Measurements from ENCODE around the gene HECTD4. TPM values are rescaled to one million over a fixed set of nuclear protein-coding genes. Genes with fewer than 3 reads are reported as not detected.

The HECTD4 gene
- total and polyA plus RNA-seq, 7 donors, result 2.1 to 22.8 (median 14.6) TPM

DNA sequence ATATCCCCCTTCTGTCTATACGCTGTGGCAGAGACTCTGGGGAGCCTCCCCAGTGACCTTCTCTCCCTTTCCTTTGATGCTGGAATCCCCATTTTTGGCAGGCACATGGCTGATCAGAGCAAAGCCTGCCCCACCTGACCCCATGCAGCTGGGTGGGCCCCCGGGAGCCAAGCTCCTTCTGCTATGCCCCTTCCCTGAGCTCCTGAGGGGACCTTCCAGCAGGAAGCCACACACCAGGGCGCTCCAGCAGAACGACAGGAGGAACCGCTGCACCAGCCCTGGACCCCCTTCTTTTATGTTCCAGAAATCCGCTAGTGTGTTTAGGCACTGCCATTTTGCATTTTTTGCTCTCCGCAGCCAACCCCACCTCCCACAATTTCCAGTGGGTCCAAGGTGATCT, 212.3 kb downstream of the HECTD4 start:
- H3K27me3 ChIP-seq (ENCODE audit: insufficient read depth in 3 of 3, low read length in 2 of 3), result no peaks in the 10 kb centered on the region
- no peaks in the 10 kb centered on the region for H3K9me3 ChIP-seq
- H3K4me3 ChIP-seq, result no peak overlapping the region
- H3K27ac ChIP-seq, result no peak overlapping the region
- H3K36me3 ChIP-seq (ENCODE audit: insufficient read depth in 1 of 2, low read depth in 1 of 2), result peaks cover 0 to 90% of the 10 kb centered on the region in 2 donors
- intact Hi-C loops (cut with DNase I), result no loop called here
- DNase-seq (no peak), ATAC-seq (no peak)
- TF ChIP-seq, protein P1, sequence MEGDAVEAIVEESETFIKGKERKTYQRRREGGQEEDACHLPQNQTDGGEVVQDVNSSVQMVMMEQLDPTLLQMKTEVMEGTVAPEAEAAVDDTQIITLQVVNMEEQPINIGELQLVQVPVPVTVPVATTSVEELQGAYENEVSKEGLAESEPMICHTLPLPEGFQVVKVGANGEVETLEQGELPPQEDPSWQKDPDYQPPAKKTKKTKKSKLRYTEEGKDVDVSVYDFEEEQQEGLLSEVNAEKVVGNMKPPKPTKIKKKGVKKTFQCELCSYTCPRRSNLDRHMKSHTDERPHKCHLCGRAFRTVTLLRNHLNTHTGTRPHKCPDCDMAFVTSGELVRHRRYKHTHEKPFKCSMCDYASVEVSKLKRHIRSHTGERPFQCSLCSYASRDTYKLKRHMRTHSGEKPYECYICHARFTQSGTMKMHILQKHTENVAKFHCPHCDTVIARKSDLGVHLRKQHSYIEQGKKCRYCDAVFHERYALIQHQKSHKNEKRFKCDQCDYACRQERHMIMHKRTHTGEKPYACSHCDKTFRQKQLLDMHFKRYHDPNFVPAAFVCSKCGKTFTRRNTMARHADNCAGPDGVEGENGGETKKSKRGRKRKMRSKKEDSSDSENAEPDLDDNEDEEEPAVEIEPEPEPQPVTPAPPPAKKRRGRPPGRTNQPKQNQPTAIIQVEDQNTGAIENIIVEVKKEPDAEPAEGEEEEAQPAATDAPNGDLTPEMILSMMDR (IDR thresholded peaks at IDR 0.05), result no peak
- 86 to 92% (median 89%) methylated on average over 7 of the region's 7 CpGs for WGBS, 3 donors
- H3K4me1 ChIP-seq, result no peaks in the 10 kb centered on the region

DNA sequence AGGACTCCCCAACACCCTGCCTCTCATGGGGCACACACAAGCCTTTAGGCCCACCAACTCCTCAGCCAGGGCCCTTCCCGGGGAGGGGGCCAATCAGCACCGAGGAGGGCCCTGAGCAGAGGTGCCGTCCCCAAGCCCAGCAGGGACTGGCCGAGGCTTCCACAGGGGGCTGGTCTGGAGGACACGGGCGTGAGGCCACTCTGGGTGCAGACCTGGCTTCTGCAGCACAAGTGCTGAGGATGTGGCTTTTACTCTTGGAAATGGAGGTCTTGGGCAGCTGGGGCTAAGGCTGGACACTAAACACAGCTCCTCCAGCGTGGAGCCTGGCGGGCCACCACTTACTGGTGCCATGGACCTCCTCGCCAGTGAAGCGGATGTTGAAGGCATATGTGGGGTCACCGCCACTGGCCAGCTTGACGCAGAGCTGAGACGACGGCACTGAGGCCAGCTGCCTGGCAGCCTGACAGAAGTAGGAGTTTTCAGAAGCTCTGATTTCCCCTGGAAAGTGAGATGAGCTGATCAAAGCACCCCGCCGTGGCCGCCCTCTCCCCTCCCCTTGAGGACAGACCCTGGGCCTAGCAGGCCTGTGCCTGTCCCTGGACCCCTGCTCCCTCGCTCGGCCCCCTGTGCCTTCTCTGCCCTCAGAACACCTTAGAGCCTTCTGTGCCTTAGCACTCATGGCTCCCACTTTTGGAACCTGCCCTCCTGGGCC, 212.9 kb downstream of the HECTD4 start:
- Histone ChIP-seq H3K4me3 (no peak overlapping the region), H3K27me3 (ENCODE audit: insufficient read depth in 3 of 3, low read length in 2 of 3) (no peaks in the 10 kb centered on the region), H3K27ac (no peak overlapping the region), H3K9me3 (no peaks in the 10 kb centered on the region), H3K4me1 (no peaks in the 10 kb centered on the region), H3K36me3 (ENCODE audit: insufficient read depth in 1 of 2, low read depth in 1 of 2) (peaks cover 0 to 86% of the 10 kb centered on the region in 2 donors)
- intact Hi-C loops (cut with DNase I), result no loop called here
- WGBS, 3 donors, result 80 to 86% (median 82%) methylated on average over 16 to 19 of the region's 19 CpGs
- no peak for DNase-seq
- no peak for ATAC-seq
- TF ChIP-seq, protein P1 (IDR thresholded peaks at IDR 0.05), result no peak

DNA sequence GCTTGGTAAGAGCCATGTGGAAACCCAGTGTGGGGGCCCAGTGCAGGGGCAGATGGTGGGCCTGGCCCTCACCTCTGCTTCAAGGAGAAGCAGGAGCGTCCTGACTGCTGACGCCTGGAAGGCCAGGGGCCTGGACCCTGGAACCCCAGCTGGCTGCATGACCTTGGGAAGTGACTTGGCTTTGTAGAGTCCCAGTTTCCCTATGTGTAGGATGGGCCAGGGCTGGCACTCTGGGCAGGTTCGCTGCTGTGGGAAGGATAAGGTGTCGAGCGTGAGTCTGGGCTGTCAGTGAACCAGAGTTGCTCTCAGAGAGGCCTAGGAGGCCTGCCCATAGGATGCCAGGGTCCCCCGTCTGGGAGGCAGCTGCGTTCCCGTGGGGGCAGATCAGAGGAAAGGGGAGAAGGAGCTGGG, 213.7 kb downstream of the HECTD4 start:
- TF ChIP-seq, protein P1 (IDR thresholded peaks at IDR 0.05), result no peak
- peaks cover 0 to 87% of the 10 kb centered on the region in 2 donors for H3K36me3 ChIP-seq (ENCODE audit: insufficient read depth in 1 of 2, low read depth in 1 of 2)
- intact Hi-C loops (cut with DNase I), result no loop called here
- no peak overlapping the region for H3K4me3 ChIP-seq
- WGBS, 3 donors, result 88 to 89% (median 89%) methylated on average over 8 of the region's 8 CpGs
- no peaks in the 10 kb centered on the region for H3K9me3 ChIP-seq
- ATAC-seq (no peak), DNase-seq (no peak)
- H3K27me3 ChIP-seq (ENCODE audit: insufficient read depth in 3 of 3, low read length in 2 of 3), result no peaks in the 10 kb centered on the region
- H3K27ac ChIP-seq, result no peak overlapping the region
- H3K4me1 ChIP-seq, result no peaks in the 10 kb centered on the region

DNA sequence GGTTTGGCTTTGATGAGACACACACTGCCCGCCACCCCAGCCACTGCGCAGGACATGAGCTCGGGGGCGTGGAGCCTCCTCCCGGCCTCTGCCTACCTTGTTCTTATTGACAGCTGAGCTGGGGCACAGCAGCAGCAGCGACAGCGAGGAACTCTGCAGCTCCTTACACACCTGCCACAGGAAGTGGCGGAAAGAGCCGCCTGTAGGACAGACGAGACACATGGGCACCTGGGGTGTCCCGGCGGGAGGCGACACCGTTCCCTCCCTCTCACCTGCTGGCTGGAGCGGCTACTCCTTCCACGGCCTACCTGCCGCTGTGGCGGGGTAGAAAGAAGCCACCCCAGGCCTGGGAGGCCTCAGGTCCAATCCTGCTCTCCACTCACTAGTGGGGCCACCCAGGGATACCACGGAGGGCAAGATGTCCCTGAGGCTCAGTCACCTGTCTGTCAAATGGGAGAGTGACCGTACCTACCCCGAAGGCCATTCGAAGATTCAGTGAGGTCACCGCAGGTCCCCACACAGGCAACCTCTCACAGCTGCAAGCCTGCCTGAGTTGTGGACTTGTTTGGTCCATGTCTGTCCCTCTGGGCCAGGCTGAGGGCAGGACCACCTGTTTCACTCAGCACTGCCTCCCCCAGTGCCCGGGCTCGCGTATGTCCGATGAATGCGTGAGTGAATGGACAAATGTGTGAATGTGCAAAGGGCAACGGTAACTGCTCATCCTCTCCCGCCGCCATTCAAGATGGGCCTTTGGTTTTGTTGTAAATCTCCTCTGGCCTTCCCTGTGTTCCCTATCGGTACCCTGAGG, 214.3 kb downstream of the HECTD4 start:
- intact Hi-C loops (cut with DNase I), result no loop called here
- no peaks in the 10 kb centered on the region for H3K27me3 ChIP-seq (ENCODE audit: insufficient read depth in 3 of 3, low read length in 2 of 3)
- H3K36me3 ChIP-seq (ENCODE audit: insufficient read depth in 1 of 2, low read depth in 1 of 2), result peaks cover 0 to 89% of the 10 kb centered on the region in 2 donors
- WGBS, 3 donors, result 84 to 86% (median 85%) methylated on average over 31 to 32 of the region's 32 CpGs
- no peak overlapping the region for H3K27ac ChIP-seq
- DNase-seq (no peak), ATAC-seq (no peak)
- TF ChIP-seq, protein P1 (IDR thresholded peaks at IDR 0.05), result no peak
- H3K9me3 ChIP-seq, result no peaks in the 10 kb centered on the region
- H3K4me1 ChIP-seq, result no peaks in the 10 kb centered on the region
- no peak overlapping the region for H3K4me3 ChIP-seq

Data from psoas muscle (tissue), 8 donors.